Measurements from ENCODE around the gene DAD1.

DAD1 gene

DNA sequence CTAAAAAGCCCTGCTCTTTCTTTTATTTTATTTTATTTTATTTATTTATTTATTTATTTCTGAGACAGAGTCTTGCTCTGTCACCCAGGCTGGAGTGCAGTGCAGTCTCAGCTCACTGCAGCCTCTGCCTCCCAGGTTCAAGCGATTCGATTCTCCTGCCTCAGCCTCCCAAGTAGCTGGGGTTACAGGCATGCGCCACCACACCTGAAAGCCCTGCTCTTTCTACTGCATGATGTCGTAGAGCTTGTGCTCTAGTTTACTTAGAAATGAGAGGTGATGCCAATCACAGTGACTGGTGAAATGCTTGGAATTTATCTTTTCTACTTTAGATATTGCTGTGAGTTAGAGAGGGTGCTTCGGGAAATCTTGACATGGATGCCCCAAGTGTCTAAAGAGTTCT is 54.5 kb downstream of the DAD1 start:
- DNase-seq, result no peak

DNA sequence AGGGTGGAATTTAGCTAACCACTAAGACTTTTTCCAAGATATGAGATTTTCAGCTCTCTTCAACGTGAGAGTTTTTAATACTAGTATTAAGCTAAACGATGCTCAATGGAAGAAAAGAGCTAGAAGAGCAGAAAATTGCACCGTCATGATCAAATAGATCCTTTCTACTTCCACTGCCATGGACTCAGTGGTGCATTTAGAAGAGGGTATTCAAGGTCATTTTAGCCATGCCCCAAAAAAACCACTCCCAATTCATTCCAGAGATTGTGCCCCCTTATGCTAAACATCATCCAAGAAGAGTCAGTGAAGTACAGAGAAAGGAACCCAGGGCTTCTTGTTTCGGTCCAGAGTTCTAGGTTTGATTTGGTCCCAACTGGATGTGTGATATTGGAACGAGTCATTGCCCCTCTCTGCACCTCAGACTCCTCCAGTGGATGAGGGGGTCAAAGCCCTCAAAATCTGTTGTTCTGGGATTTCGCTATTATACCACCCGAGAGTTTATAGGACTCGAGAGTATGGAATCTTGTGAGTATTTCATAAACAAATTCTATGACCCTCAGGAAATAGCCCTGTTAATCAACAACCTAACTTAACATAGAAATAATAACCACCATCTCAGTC is 55.2 kb downstream of the DAD1 start:
- DNase-seq, result no peak

DNA sequence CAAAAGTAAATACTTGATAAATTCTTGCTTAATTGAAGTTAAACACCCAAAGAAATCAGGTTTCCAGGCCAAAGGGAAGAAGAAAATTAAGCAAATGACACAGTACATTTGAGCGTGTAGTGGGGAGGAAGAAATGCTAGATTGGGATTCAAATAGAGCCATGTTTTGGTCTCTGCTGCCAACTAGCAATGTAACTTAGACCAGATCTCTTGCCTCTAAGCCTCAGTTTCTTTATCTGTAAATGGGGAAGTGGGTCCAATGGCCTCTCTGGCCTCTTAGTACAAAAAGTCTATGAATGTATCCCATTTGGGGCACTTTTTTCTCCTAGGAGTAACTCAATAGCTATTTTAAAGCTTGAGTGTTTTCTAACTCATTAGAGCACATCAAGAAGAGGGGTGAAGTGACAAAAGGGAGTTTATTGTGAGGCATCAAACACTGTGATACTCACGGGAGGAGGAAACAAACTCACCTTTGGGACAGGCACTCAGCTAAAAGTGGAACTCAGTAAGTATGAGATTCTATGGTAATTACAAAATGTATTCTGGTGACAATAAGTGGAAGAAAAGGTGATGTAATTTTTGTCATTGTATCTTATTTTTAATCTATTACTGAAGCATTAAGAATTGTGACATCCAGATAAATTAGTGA is 55.8 kb downstream of the DAD1 start:
- no peak for DNase-seq

DNA sequence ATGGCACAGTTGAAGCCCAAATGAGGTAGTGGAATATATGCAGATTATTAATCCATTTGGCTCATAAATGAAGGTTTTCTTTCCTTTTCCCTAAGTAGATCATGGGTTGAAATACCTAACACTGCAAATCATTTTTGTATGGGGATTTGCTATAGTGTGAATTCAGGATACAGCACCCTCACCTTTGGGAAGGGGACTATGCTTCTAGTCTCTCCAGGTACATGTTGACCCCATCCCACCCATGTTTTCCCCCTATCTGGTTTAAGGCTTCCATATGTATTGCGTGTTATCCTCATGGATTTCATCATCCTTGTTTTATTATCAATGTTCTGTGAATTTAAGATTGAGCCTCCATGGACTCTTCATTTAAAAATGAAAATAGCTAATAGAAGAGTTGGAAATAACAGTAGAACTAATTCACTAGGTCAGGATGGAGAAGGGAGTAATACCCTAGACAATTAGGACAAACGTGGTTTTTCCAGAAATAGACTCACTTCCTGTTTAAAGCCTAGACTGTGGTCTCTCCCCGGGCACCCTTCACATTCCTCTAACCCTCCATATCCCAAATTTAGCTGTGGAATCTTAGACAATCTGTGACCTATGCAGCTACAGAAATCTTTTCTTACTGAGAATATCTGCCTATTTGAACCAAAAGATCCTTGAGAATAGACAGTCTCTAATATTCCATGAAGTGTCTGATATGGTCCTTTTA is 56.5 kb downstream of the DAD1 start:
- DNase-seq, result no peak

DNA sequence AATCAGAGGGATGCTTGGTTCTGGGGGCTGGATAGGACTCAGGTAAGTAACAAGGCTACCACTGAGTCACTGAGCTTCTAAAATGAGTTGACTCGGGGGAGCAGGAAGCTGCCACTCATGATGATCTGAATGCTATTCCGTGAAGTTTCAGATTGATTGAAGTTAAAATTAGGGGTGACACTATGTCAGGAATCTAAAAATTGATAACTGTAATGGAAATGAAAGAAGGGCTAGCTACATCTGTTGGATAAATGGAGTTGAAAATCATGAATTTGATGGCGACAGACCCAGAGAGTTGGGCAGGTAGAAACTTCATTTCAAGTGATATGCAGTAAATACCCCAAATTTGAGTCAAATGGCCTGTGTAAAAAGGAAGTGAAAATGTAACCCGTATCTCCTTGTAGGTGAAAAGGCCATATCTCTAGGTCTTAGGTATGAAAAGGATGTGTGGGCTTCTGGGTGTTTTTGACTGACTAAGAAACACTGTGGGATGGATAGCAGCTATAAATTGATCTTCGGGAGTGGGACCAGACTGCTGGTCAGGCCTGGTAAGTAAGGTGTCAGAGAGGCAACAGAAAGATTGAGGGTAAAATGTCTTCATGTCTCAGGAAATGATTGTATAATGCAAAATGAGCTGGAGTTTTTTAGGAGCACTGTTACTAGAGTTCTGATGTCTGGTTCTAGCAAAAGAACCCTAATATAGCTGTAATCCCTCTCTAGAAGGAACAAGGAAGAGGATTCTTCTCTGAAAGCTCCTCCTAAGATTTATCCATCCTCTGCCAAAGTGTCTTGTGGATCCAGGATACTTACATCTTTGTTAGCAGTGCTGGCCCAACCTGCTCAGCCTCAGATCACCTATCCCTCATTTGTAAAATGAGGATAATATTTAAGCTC is 57.3 kb downstream of the DAD1 start:
- no peak for DNase-seq

DNA sequence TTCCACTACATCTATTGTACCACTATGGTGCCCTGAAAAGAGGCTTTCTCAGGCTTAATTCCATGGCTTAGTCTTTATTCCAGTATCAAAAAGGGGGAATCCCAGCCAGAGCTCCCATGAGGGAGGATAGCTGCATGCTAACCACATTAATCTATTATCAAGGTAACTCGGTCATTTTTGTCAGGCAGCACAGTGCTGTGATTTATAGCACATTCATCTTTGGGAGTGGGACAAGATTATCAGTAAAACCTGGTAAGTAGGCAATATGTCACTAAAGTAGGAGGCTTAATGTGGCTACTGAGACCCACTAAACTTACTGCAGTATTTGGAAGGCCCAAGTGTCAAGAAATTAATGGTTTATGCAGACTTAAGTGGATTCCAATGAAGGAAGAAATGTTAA is 58.9 kb downstream of the DAD1 start:
- no peak for DNase-seq

DNA sequence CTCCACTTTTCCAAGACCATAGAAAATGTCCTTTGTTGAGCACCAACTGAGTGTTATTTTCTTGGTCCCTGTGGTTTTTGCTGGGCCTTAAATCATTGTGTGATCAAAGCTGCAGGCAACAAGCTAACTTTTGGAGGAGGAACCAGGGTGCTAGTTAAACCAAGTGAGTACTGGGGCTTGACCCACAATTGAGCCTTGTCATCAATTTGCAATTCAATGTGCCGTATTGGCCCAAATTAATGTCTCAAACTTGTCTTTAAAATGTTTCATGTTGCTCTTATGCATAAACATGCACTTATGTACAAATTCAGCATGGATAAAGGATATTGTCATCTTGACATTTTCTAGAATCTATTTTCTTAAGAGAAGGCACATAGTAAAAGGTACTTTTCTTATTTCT is 62.3 kb downstream of the DAD1 start:
- no peak for DNase-seq

DNA sequence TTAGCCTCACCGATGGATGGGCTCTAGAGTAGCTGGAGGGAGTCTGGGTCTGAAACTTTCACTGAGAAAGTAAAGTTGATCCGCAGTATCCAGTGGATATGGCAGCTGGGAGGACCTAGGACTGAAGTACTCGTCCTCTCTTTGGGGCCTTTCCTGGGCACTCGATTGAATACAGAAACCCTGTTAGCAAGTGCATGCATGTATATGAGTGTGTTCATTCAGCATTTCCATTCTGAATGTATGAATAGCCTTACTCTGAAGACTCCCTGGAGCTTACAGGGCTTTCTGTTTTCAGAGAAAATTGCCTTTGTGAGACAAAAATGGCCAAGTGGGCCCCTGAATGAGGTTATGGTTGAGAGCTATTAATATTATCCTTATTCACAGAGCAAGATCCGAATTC is 62.8 kb downstream of the DAD1 start:
- no peak for DNase-seq

DNA sequence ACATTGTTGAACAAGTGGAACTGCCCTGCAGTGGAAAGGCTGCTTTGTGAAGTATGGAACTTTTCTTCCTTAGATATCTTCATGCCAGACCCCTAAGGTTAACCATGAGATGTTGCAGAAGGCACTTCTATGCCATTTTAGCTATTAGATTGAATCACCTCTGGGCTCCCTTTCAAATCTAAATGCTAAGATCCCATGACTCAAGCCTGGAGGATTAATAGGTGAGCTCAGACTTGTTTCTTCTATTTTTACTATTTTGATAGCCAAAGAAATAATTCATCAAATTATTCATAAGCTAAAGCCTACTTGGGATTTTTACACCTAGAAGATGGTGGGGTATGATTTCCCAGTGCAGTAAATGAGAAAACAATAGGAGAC is 64.3 kb downstream of the DAD1 start:
- no peak for DNase-seq

DNA sequence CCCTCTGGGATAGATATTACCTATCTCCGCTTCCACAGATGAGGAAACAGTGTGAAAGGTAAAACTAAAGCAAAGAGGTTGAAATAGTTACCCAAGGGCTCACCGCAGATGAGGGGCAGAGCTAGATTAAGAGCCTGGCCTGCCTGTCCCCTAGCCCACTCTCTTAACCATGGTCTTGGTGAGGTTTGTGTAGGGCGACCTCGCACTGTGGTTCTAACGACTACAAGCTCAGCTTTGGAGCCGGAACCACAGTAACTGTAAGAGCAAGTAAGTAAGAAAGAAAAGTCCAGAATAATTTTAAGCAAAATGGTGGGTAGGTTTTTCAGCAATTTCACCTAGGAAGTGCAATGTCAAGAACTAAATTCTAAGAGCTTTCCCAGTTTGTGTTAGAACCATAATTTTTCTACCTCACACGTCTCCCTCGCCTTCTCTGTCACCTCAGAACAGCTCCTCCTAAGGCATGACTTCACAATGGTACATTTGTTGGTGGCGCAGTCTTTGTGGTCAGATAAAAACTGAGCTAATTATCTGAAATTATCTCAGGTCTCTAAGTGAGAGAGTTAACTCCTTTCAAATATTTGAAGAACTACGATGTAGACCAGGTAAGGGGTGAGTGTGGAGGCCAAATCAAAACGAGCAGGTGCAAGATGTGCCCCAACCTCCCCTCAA is 64.8 kb downstream of the DAD1 start:
- DNase-seq, result no peak

DNA sequence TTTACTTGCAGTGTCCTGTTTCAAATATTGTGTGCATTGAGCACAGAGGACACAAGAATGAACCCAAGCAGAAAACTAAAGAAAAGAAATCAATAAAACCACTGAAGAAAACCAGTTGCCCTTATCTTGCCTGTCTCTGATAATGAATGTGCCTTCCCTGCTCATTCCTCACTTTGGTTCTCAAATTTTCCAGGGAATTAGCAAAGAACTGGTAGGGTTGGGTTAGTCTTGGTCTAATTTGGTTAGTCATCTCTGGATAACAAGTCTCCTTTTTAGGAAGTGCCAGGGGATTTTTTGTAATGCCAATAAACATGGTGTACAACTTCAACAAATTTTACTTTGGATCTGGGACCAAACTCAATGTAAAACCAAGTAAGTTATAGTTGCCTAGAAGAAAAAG is 65.7 kb downstream of the DAD1 start:
- no peak for DNase-seq

DNA sequence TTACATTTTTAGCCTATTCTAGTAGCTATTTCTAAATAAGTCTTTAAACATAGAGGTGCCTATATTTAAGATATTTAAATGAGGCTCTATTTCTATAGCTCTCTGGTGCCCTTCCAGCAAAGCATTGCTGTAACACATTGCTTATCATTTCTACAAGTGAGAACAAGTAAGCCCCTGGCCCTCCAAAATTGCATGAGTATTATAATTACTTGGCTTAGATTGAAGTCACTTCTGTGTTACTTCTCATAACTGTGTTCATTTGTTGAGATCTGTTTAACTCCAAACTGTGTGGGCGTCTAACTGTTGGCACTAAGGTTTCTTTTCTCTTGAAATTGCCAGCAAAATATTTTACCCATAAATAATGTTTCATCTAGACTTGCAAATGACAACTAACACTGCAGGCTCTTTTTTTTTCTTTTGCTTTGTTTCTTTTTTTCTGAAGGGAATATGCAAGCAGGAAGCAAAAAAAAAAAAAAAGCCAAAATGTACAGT is 66.5 kb downstream of the DAD1 start:
- DNase-seq, result no peak

DNA sequence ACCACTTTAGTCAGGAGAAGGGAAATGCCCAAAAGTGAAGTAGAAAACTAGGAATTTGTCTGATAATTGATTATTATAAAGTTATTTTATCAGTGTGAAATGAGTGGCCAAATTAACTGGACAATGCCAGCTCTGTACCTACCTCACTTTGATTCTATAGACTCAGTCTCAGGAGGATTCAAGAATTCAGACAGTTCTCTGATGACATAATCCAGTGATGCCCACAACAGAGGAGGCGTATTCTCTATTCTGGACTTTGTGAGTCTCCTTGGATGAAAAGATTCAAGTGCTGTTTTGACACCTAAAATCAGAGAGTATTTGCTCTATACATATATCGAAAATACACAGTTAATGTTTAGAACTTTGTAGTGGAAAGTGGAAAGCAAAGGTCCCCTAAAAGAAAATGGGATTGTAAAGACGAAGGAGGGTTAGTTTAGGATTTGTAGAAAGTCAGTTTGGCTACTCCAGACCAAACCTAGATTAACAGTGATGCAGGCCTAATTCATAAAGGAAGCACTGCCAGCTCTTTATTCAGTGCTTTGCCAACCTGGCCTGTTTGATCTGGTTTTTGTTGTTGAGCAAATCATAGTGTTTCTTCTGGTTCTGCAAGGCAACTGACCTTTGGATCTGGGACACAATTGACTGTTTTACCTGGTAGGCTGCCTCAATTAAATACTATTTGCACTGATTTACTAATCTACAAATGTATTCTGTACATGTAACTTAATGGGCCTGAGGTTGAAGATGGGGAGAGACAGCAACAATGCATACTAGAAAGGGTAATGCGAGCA is 67.4 kb downstream of the DAD1 start:
- no peak for DNase-seq

DNA sequence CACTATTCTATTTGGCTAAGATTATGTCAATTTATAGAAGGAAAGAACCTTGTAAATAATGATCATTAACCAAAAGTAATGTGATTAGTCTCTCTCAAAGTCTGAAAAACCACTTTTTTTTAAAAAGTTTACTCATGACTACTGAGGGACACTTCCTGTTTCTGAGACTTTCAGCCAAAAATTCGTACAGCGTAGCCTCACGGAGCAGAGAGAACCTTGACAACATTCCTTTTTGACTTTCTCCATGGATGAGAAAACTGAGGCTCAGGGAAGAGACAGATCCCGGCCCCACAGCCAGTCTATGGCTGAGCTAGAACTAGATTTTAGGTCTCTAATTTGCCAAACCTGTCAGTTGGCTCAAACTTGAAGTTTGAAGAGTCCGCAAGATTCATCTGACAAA is 68.2 kb downstream of the DAD1 start:
- DNase-seq, result no peak

DNA sequence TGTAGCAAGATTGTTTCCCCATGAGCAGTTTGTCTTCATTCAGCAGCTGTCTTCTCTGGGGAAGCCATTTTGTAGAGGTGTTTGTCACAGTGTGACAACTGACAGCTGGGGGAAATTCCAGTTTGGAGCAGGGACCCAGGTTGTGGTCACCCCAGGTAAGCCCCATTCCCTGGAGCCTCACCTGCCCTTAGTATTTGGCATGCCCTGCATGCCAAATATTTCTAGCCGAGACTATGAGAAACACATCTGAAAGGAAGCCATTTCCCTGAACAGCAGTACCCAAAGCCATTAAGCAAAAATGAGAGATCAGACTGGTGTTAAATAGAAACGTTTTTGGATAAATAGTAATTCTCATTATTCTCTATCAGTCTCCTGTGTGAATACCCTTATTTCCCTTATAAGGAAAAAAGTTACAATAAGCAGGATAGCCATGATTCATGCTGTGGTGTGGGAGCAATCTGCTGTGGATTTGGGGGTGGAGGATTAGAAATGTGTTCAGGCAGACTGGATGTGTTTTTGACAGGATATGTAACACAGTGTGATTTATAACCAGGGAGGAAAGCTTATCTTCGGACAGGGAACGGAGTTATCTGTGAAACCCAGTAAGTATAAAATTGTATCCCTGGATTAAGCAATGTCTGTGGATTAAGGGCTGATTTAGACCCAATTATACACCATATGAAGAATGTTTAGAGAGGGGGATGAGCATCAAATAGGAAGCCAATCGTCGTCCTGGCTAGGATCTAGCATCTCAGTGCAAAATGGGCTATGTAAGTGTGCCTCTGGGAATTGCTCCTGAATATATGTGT is 68.9 kb downstream of the DAD1 start:
- peak; percentile 35 for DNase-seq

DNA sequence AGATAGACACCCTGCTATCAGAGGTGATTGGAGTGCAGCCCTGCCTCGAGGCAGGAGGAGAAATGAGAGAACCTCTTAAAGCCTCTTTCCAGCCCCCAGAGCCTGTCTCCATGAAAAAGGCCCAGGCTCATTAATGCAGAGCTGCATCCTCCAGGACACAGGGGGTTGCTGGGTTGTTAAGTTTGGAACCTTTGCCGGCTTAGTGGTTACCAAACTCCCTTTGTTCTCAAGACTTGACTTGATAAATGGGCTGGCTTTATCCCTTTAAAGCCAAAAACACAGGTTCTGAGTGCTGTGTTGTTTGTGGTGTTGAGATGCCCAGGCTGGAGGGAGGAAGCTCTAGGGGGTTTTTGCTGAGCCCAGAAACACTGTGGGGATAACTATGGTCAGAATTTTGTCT is 71.0 kb downstream of the DAD1 start:
- DNase-seq, result no peak

DNA sequence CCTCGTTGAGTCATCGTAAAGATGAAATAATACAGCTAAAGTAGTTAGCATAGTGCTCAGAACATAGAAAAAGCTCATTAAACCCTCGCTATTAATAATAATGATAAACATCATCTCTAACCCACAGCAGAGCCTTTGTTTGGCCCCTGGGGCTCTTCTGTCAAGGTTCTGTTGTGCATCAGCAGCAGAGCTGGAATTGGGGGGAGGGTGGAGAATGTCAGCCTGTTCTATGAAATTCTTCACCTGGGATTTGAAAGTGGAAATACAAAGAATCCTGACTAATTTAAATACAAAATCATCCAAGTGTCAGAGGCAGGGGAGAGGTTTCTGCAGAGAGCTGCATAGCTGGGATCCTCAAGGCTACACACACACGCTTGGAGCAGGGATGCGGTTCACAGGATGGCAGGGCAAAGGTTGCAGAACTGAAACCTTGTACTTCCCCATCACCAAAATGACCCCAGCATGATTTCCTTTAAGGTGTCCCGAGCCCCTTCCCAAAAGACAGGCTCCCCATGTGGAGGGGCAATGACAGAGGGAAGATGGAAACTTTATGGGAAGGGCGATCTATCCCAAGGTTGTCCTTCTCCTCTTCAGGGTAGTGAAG is 71.8 kb downstream of the DAD1 start:
- no peak for DNase-seq

DNA sequence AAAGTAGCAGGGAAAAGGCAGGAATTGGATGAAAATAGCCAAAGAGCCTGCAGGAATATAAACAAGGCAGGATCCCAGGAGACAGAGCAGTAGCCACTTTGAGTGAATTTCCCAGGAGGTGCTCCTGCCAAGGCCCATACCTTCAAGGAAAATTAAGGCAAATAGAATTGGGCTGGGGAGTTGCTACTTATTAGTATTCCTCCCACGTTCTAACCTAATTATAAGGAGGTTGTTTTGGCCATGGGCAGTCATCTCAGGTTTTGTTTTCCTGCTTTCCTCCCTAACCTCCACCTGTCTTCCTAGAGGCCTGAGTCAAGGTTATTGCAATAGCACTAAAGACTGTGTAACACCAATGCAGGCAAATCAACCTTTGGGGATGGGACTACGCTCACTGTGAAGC is 73.1 kb downstream of the DAD1 start:
- DNase-seq, result no peak
